PC-3 (cell line): ENCODE measurements around the gene UCN2. TPM values are rescaled to one million over a fixed set of nuclear protein-coding genes. Genes with fewer than 3 reads are reported as not detected.

Experiments used
- ATAC-seq: fragments of 200-7000 bp; cut with Tn5 transposase; 2 replicates; pipeline ENCODE4 v1.9.1; 2020; ENCODE audit warnings: mild to moderate bottlenecking, moderate library complexity
- BruUV-seq: library from RNA; stranded (reverse); fragments of 400-500 nt; replicated peaks from 2 replicates; lab custom pipeline; 2021; lab: Mats Ljungman, UMichigan
- CTCF ChIA-PET: fragments of 300-600 bp; sonication (Branson Sonifier 250); formaldehyde crosslinking; loops from one replicate; lab custom pipeline; 2022; ENCODE audit warnings: antibody characterized with exemption; lab: Charles Lee
- POLR2A ChIA-PET: fragments of 300-600 bp; sonication (Branson Sonifier 250); formaldehyde crosslinking; loops from one replicate; lab custom pipeline; 2022; ENCODE audit warnings: antibody characterized with exemption; ENCODE audit not compliant: unreplicated experiment; lab: Charles Lee
- DNase-seq: peaks from one replicate; pipeline ENCODE4 v3.0.0-alpha.2; 2015
- H2AFZ ChIP-seq: fragments of 300-600 bp; sonication (generic); 2 replicates; pipeline ENCODE4 v1.6.0; 2016; ENCODE audit warnings: antibody characterized with exemption, low read length
- H3F3A ChIP-seq: fragments of 300-600 bp; sonication (generic); one replicate; pipeline ENCODE4 v1.6.0; 2017; ENCODE audit warnings: antibody characterized with exemption, low read length, control low read depth, mild to moderate bottlenecking; ENCODE audit not compliant: unreplicated experiment
- H3K27ac ChIP-seq: fragments of 300-600 bp; sonication (generic); 2 replicates; pipeline ENCODE4 v1.5.1; 2016; ENCODE audit warnings: mild to moderate bottlenecking, low read length
- H3K27me3 ChIP-seq: fragments of 300-600 bp; sonication (generic); 2 replicates; pipeline ENCODE4 v1.6.1; 2016; ENCODE audit warnings: low read length, mixed read lengths
- H3K36me3 ChIP-seq: fragments of 300-600 bp; sonication (generic); 2 replicates; pipeline ENCODE4 v1.6.1; 2016; ENCODE audit warnings: low read depth, mixed run types, low read length, mixed read lengths
- H3K4me1 ChIP-seq: fragments of 300-600 bp; sonication (generic); 2 replicates; pipeline ENCODE4 v1.5.1; 2016; ENCODE audit warnings: low read length; ENCODE audit not compliant: insufficient read depth
- H3K4me2 ChIP-seq: fragments of 300-600 bp; sonication (generic); 2 replicates; pipeline ENCODE4 v1.6.0; 2016; ENCODE audit warnings: low read length
- H3K4me3 ChIP-seq: fragments of 300-600 bp; sonication (generic); 2 replicates; pipeline ENCODE4 v1.5.1; 2016; ENCODE audit warnings: mild to moderate bottlenecking, low read length, mixed read lengths
- H3K79me2 ChIP-seq: fragments of 300-600 bp; sonication (generic); 2 replicates; pipeline ENCODE4 v1.6.1; 2017; ENCODE audit warnings: low read length, mixed read lengths
- H3K9ac ChIP-seq: fragments of 300-600 bp; sonication (generic); 2 replicates; pipeline ENCODE4 v1.6.0; 2016; ENCODE audit warnings: mild to moderate bottlenecking, low read length
- H3K9me2 ChIP-seq: fragments of 300-600 bp; sonication (generic); replicated peaks from 2 replicates; pipeline ENCODE4 v1.6.1; 2016; ENCODE audit warnings: mixed run types, low read length, mixed read lengths
- H3K9me3 ChIP-seq: fragments of 300-600 bp; sonication (generic); 2 replicates; pipeline ENCODE4 v1.6.1; 2016; ENCODE audit warnings: low read length, mixed read lengths
- H4K20me1 ChIP-seq: fragments of 300-600 bp; sonication (generic); 2 replicates; pipeline ENCODE4 v1.6.1; 2016; ENCODE audit warnings: low read length, mixed read lengths
- CTCF ChIP-seq: fragments of 300-600 bp; sonication (generic); conservative IDR thresholded peaks from 2 replicates; pipeline ENCODE4 v1.5.1; 2017; ENCODE audit warnings: antibody characterized with exemption, low read depth, mild to moderate bottlenecking, low read length
- EZH2 ChIP-seq: fragments of 300-600 bp; sonication (generic); IDR thresholded peaks from one replicate; pipeline ENCODE4 v1.6.1; 2017; ENCODE audit warnings: antibody characterized with exemption, mild to moderate bottlenecking, low read length; ENCODE audit not compliant: unreplicated experiment
- EZH2phosphoT487 ChIP-seq: fragments of 300-600 bp; sonication (generic); IDR thresholded peaks from 2 replicates; pipeline ENCODE4 v1.6.1; 2018; ENCODE audit warnings: mild to moderate bottlenecking, antibody characterized with exemption, low read length, borderline replicate concordance
- intact Hi-C: fragments of 100-400 bp; cut with micrococcal nuclease; formaldehyde crosslinking; loops from 2 replicates; pipeline ENCODE4 v1.9.0; 2023
- total RNA-seq: library from RNA; depleted of rRNA; stranded (reverse); fragments of >200 nt; gene quantifications from 2 replicates; pipeline ENCODE4 v1.2.3, GENCODE V29; 2014

UCN2 gene
- total RNA-seq, 1 experiment from 2014 or later: 0.91 TPM

GRCh38 chr3:48535578-48535977 lies 28.0 kb downstream of the UCN2 start:
- intact Hi-C loops: no loop called here
- Histone ChIP-seq H3K79me2 (no peaks in the 10 kb centered on the region), H3K4me3 (no peak overlapping the region), H3F3A (no peaks in the 10 kb centered on the region), H3K9ac (no peak overlapping the region), H3K4me1 (no peaks in the 10 kb centered on the region), H2AFZ (no peak overlapping the region), H3K4me2 (no peak overlapping the region), H3K27ac (no peak overlapping the region), H3K27me3 (no peaks in the 10 kb centered on the region), H3K9me2 (no peaks in the 10 kb centered on the region), H3K36me3 (peaks cover 48% of the 10 kb centered on the region), H3K9me3 (no peaks in the 10 kb centered on the region), H4K20me1 (no peaks in the 10 kb centered on the region)
- ATAC-seq (no peak), DNase-seq (no peak)
- no peak for TF ChIP-seq CTCF
- no peak for TF ChIP-seq EZH2
- TF ChIP-seq EZH2phosphoT487: no peak
- POLR2A ChIA-PET: no interaction called here
- BruUV-seq: no TSS peak
- CTCF ChIA-PET: no interaction called here

GRCh38 chr3:48532977-48533337 lies 30.6 kb downstream of the UCN2 start:
- no TSS peak for BruUV-seq
- intact Hi-C loops: no loop called here
- POLR2A ChIA-PET: no interaction called here

More at GRCh38 chr3:48532977-48533337, 30.6 kb downstream of the UCN2 start:
- TF ChIP-seq CTCF: no peak
- TF ChIP-seq EZH2: no peak
- no peak for TF ChIP-seq EZH2phosphoT487
- no peaks in the 10 kb centered on the region for H3F3A ChIP-seq
- no peaks in the 10 kb centered on the region for H3K4me1 ChIP-seq
- peaks cover 52% of the 10 kb centered on the region for H3K36me3 ChIP-seq
- H3K9ac ChIP-seq: no peak overlapping the region
- no peaks in the 10 kb centered on the region for H3K9me2 ChIP-seq
- H3K79me2 ChIP-seq: no peaks in the 10 kb centered on the region
- no peaks in the 10 kb centered on the region for H3K9me3 ChIP-seq
- no peak overlapping the region for H3K4me3 ChIP-seq
- no peaks in the 10 kb centered on the region for H4K20me1 ChIP-seq
- DNase-seq (no peak), ATAC-seq (no peak)
- H3K27ac ChIP-seq: no peak overlapping the region
- H2AFZ ChIP-seq: no peak overlapping the region
- no peak overlapping the region for H3K4me2 ChIP-seq
- CTCF ChIA-PET: no interaction called here
- no peaks in the 10 kb centered on the region for H3K27me3 ChIP-seq
